NCI-H2171 treated with DMSO at 0.1 percent for 48 hours (cell line): ENCODE data around the gene UBE3B.
"Not testable (repeated sequence)": the region's sequence is repeated elsewhere in the genome, so short reads cannot be mapped to it uniquely, and the experiment has no call there.

Source experiments
- DNase-seq: peaks from one replicate; lab custom pipeline; 2025; lab: John Stamatoyannopoulos, UW

The UBE3B gene

DNA sequence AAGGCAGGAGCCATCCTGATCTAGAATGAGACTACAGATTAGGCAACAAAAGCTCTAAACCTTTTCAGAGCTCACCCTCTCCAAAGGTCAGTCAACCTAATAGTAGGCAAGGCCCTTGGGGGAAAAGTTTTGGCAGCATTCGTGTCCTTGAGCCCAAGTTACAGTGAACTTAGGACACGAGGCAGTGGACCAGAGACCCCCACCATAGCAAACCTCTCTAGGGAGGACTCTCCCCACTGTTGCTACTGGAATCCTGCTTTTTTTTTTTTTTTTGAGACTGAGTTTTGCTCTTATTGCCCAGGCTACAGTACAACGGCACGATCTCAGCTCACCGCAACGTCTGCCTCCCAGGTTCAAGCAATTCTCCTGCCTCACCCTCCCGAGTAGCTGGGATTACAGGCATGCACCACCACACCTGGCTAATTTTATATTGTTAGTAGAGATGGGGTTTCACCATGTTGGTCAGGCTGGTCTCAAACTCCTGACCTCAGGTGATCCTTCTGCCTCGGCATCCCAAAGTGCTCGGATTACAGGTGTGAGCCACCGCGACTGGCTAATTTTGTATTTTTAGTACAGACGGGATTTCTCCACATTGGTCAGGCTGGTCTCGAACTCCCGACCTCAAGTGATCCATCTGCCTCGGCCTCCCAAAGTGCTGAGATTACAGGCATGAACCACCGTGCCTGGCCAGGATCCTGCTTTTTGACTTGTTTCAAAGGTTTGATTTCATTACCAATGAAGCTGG lies 3.7 kb upstream of the UBE3B start:
- DNase-seq = not testable (repeated sequence)

DNA sequence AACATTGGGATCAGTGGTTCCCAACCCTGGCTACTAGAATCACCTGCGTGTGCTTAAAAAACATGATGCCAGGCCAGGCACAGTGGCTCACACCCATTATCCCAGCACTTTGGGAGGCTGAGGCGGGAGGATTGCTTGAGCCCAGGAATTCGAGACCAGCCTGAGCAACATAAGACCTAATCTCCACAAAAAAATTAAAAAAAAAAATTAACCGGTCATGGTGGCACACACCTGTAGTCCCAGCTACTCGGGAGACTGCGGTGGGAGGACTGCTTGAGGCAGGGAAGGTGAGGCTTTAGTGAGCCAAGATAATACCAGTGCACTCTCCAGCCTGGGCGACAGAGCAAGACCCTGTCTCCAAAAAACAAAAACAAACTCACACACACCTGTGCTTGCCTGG lies 2.3 kb upstream of the UBE3B start:
- no peak for DNase-seq

DNA sequence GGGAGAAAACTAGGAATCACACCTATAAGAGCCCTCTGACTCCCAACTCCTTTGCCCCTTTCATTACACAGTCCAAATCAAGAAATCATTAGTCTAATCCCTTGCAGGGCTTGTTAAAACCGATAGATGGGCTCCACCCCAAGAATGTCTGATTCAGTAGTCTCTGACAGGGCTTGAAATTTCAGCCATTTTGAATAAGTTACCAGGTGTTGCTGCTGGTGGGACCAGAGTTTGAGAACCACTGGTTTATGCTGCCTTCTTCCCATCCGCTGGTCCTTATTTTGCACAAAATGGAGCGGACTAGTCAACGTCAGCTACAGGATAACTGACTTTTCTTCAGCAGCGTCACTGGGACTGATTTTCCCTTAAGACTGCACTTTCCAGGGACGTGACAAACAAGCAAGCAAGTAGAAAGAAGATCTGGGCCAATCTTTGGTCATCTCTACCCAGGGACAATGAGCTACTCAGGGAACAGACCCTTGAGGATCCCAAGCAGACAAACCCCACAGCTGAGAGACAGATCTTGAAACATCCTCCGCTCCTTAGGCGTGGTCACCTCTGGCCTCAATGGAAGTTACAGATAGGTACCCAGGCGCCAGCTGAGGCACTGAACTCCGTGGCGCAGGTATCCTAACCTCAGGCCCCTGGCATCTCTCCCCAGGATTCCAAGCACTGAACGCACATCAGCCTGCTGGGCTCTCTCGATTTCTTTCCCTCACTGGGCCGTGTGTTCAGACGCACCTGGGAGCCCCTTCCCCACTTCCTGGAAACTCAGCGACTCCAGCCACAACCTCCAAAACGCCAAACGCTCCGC lies 1.2 kb upstream of the UBE3B start:
- DNase-seq = no peak

DNA sequence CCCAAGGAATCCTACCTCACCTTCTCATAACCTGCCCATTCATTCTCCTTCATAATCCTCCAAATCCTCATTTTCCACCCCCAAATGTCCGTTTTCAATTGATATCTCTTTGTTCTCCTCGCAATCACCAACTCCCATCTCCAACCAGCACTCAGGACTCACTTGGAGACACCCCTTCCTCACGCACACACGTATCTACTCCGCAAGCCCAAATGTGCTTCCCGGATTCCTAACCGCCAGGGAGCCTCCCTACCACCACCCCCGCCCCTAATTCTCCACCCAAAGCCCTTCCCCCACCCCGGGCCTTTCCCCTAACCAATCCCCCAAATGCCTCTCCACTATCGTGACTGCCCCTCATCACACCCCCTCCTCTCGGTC lies 638 bp upstream of the UBE3B start:
- DNase-seq = peak; percentile 46

DNA sequence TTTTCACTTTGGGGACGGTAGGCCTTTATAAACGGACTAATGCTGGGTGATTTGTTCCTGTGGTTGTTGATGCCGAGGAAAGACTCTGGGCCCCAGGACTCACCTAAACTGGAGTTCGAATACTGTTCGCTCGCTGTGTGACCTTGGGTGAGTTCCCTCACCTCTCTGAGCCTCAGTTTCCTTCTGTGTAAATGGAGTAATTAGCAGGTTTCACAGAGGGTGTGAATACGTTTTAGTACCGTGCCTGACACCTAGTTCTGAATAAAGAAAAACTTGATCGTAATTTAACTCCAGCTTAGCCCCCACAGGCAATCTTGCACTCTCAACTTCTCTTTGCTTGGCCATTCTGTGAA lies 505 bp downstream of the UBE3B start:
- DNase-seq = no peak

DNA sequence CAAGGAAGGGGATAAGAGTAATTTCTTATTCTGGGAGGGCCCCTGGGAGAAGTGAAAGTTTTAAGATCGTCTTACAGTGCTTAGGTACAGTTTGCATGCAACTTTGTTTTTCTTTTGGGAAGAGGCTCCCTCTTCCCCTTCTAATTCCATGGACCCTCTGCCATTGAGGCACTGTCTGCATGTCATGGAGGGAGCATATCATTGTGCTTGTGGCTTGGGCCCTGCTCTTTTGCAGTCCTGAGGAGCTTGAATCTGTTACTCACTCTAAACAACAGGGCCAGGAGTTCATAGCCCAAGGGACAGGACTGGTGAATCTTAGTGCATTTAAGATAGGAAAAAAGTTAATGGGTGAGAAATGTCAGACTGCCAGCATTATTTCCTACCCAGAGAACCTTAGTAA lies 2.3 kb downstream of the UBE3B start:
- DNase-seq = no peak

DNA sequence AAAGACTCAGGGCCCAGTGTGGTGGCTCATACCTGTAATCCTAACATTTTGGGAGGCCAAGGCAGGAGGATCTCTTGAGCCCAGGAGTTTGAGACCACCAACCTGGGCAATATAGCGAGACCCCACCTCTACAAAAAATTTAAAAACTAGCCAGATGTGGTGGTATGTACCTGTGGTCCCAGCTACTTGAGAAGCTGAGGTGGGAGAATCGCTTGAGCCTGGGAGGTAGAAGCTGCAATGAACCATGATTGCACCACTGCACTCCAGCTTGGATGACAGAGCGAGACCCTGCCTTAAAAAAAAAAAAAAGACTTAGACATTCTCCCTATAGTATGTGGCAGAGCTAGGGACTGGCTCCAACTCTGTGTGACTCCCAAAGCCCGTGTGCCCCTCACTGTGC lies 2.9 kb downstream of the UBE3B start:
- DNase-seq = no peak

DNA sequence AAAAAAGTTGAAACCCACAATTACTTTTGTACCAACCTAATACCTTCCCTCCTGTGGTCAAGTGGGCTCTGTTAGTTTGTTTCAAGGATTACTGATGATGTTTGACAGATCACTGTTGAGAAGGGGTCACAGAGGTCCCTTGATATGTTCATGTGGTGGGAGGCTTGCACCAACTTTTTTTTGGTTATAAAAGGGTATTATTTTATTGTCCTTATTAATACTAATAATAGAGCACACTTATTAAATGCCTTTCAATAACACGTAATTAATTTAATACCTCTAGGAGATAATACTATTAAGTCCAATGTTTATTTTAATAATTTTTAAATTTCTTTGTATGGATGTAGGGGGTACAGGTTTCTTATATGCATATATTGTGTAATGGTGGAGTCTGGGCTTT lies 4.4 kb downstream of the UBE3B start:
- DNase-seq = no peak

DNA sequence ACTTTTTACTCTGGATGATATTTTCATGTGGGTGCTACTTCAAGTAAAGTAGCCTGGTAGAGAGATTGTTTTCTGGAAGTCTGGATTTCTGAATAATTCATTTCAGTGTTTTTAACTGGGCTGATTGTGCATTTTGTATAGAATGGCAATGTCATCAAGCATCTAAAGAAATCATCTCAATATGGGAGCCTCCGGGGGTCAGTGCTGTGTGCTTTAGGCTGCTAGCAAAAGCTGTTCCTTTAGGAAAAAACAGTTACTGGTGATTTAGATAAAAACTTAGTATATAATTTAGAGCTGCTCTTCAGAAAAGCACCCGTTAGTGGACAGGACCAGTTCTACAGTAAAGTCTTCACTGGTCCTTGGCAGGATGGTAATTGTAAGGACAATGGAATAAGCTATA lies 5.1 kb downstream of the UBE3B start:
- no peak for DNase-seq

DNA sequence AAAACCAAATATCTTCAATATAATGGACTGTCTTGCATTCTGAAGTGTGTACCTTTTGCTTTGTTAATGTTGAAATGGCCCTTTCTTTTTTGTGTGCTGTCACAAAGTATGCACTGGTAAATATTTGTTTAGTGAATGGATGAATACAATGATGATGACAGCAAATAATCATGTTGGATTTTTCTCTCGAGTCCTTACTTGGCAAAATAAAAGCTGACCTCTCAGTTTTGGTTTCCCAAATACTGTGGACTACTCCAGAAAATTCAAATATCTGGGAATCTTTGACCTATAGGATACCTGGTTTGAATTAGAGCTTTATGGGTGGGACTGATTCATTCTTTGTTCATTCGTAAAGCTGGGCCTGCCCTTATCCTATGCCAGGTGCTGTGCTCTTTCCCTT lies 5.5 kb downstream of the UBE3B start:
- DNase-seq = no peak

DNA sequence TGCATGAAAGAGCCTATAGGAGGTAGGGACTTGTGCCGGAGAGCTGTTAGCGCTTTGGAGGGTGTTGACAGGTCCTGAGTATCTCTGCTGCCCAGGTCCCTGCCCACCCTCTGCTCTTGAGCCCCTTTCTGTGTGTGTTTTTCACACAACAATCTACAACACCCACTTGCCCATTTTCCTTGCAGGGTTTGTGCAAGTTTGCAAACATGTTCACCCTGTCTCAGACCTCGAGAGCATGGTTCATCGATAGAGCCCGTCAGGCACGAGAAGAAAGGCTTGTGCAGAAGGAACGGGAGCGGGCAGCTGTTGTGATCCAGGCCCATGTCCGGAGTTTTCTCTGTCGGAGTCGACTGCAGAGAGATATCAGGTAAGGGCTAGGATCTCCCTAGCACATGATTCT lies 5.9 kb downstream of the UBE3B start:
- no peak for DNase-seq

DNA sequence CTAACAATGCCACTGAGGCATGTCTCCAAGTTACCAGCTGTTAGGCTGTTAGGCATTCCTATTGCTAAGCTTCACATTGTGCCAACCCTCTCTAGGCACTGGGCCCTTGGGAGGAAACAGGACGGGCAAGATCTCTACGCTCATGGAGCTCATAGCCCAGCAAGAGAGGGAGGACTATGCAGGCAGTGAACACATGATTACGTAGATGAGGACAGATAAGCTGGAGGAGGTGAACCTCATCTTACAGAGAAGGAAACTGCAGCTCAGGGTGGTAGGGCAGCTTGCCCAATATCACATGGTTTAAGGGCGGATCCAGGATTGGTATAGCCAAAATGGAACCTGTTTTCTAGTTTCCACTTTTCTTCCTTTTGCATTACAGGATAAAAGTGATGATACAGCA lies 7.8 kb downstream of the UBE3B start:
- no peak for DNase-seq

DNA sequence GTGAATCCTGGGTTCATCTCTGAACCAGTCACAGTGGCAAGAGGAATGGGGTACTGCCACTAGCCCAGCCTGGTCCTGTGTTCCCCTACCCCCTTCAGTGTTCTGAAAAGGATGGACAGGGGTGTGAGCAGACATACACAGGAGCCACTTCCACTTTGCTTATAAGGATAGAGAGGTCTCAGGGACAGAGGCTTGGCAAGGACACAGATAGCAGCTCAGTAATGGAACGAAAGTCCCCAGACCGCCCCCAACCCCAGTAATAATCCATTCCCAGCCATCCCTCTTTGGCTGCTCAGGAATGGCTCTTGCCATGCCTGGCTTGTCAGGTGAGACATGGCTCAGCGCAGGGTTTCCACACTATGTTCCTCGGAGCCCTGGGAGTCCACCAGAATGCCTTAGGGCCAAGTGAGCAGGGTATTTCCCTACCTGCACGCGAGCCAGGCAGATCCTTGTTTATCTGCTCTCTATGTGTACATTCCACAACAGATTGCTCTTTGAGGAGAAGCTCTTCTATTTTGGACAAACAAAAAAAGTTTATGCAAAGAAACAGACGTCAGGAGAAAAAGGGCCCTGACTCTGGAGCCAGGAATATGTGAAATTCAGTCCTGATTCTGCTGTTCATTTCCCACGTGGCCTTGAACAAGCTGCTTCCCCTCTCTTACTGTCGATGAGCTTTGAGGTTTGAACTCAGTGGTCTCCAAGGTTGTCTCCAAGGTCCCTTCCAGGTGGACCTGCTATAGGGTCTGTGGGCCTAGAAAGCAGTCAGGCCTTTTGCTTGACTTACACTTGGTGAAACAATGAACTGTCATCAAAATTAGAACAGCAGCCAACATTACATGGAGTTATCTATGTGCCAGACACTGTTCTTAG lies 10.0 kb downstream of the UBE3B start:
- DNase-seq = no peak

DNA sequence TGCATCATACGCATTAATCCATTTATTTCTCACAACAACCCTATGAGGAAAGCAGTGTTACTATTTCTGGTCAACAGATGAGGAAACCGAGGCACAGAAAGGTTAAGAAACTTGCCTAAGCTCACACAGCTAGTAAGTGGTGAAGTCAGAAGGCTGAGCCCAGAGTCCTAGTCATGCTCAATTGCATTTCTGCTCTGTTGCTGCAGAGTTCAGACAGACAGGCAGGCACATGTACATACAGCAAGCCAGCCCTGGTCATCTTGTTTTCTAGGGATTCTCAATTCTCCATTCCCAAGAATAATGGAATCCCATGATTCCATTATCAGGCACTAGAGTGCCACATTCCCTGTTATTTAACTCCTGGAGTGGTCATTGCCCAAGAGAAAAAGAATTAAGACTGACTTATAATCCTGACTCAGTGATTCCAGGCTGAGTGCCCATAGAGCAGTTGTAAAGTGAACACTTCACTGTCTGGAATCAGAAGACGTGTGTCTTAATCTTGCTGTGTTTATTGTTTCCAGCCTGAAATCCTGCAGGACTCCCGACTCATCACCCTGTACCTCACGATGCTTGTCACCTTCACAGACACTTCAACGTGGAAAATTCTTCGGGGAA lies 10.7 kb downstream of the UBE3B start:
- DNase-seq = no peak

DNA sequence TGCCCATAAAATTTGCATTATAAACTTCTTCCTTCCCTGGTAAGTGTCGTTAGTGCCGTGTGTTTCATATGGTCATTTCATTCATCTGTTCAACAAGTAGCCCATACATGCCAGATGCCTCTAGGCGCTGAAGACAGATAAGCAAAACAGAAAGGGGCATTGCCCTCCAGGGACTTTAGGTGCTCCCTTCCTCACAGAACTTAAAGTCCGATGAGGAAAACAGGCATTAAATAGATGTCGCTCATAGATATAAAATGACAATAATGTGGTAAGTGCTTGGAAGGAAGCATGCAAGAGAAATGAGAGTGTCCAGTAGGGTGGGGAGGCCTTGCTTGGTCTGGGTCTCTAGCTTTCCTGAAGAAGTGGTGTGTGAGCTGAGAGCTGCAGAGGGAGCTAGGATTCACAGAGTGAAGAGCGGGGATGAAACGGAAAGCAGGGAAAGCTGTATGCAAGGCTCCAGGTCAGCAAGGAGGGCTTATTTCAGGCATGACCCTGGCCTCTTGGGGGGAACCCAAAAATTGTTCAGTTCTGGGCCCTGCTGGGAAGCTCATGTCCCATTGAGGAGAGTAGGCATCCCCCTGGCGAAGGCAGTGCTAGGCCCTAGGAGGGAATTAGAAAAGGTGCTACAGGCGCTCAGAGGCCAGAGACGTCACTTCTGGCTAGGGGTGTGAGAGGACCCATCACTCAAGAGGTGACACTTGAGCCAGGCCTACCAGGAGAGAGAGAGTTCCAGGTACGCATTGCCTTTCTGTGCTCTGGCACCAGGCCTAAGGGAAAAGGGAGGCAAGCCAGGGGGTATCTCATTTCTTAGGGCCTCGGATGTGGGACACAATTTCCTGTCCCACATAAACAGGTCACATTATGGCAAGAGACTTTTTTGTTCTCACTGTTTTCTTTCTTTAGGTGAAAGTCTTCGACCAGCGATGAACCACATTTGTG lies 11.9 kb downstream of the UBE3B start:
- no peak for DNase-seq

DNA sequence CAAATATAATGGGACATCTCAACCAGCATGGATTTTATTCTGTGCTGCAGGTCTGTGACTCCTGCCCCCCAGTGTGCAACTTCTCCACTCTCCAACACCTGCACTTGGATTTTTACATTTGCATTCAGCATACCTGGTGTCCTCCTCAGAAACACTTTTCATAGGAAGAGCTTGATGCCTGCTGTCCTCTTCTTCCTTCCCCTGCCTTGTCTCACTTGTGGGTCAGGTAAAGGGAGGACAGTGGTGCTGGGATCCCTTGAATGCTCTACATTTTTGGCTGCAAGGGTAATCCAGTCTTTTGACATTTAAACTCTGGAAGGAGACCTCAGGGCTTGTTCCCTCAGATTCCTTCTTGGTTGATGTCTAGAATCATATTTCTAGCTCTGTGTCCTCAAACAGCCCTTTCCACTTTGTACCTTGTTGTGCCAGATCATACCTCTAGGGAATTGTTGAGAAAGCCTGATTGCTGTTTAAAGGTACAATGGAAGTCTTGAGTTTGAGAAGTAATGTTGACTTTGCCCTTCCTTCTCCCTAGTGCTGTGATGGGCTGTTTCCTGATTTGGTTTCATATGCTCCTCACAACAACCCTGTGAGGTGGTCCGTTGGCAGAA lies 12.6 kb downstream of the UBE3B start:
- DNase-seq = no peak

DNA sequence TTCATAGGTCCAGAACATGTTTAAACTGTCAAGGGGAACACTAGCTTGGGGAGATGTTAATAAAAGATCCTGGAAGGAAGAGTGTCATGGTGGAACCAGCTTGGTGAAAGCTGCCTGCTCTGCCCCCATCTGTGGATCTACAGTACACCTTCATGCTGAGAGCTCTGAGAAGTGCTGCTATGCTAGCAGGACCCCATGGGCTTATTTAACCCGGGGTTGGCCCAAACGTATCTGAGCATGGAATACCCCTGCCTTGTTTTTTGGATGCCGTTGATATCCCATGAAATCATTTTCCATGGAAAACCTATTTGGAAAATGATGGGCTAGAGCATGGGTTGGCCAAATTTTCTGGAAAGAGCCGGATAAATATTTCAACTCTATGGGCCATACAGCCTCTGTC lies 14.2 kb downstream of the UBE3B start:
- no peak for DNase-seq

DNA sequence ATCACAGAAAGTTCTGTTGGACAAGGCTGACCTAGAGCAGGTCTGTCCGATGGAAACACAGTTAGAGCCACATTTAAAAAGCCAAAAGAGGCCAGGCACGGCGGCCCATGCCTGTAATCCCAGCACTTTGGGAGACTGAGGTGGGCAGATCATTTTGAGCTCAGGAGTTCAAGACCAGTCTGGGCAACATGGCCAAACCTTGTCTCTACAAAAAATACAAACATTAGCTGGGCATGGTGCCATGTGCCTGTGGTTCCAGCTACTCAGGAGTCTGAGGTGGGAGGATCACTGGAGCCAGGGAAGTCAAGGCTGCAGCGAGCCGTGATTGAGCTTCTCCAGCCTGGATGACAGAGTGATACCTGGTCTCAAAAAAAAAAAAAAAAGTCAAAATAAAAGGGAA lies 14.9 kb downstream of the UBE3B start:
- no peak for DNase-seq

DNA sequence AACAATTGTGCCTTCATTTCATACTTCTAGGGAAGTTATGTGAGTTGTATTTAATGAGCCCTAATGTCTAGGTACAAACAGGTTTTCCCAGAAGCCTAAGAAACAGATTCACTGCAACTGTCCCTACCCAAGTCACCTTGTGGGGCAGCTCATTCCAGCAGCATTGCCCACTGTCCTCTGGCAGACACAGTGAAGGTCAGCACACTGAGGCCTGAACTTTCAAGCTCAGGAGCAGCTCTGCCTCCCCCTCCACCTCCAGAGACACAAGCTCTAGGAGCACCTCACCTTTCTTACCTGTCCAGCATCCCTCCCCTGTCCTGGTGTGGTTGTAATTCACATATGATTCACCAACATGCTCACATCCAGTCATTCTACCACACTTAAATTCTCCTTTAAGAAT lies 15.7 kb downstream of the UBE3B start:
- no peak for DNase-seq

DNA sequence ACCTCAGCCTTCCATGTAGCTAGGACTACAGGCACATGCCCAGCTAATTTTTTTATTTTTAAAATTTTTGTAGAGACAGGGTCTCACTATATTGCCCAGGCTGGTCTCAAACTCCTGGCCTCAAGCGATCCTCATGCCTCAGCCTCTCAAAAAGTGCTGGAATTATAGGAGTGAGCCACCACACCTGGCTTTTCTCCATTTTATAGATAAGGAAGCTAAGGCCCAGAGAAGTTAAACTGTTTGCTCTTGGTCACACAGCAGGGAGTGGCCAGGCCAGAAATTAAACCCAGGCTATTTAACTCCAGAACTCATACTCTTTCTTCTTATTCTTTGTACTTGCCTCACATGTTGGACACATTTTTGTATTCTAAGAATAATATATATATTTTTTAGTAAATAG lies 16.5 kb downstream of the UBE3B start:
- DNase-seq = no peak

DNA sequence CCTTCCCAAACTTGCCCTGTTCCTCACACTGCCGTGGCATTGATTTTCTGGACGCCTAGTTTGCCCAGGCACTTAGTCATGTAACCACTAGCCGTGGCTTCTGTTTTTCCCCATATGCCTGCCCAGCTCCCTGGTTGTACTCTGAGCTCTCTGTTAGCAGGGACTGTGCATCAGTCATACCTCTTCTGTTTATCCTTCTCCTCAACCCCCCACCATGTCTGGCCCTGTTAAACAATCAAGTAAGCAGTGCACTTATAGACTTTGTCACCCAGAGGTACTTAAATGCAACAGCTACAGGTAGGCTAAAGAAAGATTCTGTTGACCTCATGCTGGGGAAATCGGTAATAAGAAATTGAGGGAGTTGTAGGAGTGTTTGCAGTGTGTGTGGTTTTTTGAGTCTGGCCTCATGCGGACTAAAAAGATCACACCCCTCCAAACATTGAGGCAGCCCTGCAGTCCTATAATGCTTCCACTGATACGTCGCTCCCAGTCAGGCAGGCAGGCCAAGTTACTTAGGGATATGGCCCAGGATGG lies 17.0 kb downstream of the UBE3B start:
- no peak for DNase-seq
